Right atrium auricular region (tissue), 2 donors: Measurements from ENCODE around the gene PIH1D2. TPM values are rescaled to one million over a fixed set of nuclear protein-coding genes. Genes with fewer than 3 reads are reported as not detected.
A peak's percentile ranks its signal among the peaks of the same experiment; 100 is the strongest.

ENCODE experiments used
- DNase-seq: peaks from one replicate; pipeline ENCODE4 v3.0.0-alpha.2; 2019; ENCODE audit warnings: low spot score
- H3K27ac ChIP-seq, 2 donors: fragments of 200-600 bp; sonication (generic); 1 replicate in 1 of 2; 2 replicates in 1 of 2; pipeline ENCODE4 v1.5.1; 2016 to 2019
- H3K27me3 ChIP-seq, 2 donors: fragments of 200-600 bp; sonication (generic); one replicate each; pipeline versions ENCODE4 v1.5.1 to v1.6.0; 2017 to 2019
- H3K36me3 ChIP-seq: fragments of 200-600 bp; sonication (generic); one replicate; pipeline ENCODE4 v1.5.1; 2016
- H3K4me1 ChIP-seq, 2 donors: fragments of 200-600 bp; sonication (generic); one replicate each; pipeline versions ENCODE4 v1.5.1 to v1.6.0; 2017 to 2019
- H3K4me3 ChIP-seq, 2 donors: fragments of 200-600 bp; sonication (generic); 1 replicate in 1 of 2; 2 replicates in 1 of 2; pipeline ENCODE4 v1.5.1; 2017 to 2019; ENCODE audit warnings: mild to moderate bottlenecking in 1 of 2, moderate library complexity in 1 of 2
- H3K9me3 ChIP-seq, 2 donors: fragments of 200-600 bp; sonication (generic); one replicate each; pipeline ENCODE4 v1.5.1; 2019
- CTCF ChIP-seq, 2 donors: fragments of 200-600 bp; sonication (generic); IDR thresholded peaks; one replicate each; pipeline ENCODE4 v1.5.1; 2019; ENCODE audit warnings: antibody characterized with exemption in 2 of 2
- total RNA-seq, 2 donors: library from RNA; depleted of rRNA; stranded (reverse); fragments of >200 nt; gene quantifications; one replicate each; pipeline ENCODE4 v1.1.0, GENCODE V29; 2016

PIH1D2 gene
- total RNA-seq, 2 donors from 2014 or later: 1.2 to 1.7 TPM

- peaks cover 18% of the 10 kb centered on the region for H3K36me3 ChIP-seq
- no peak for DNase-seq
- peaks cover 0 to 30% of the 10 kb centered on the region in 2 donors for H3K4me1 ChIP-seq
- no peaks in the 10 kb centered on the region for H3K27me3 ChIP-seq
- no peaks in the 10 kb centered on the region for H3K9me3 ChIP-seq
- no peak for TF ChIP-seq CTCF (IDR thresholded peaks at IDR 0.05)
- peak overlapping the region; percentile 82 to 96 for H3K4me3 ChIP-seq
- peak overlapping the region; percentile 90 to 96 for H3K27ac ChIP-seq
Measured at GRCh38 chr11:112024178-112024772, 49.5 kb downstream of the PIH1D2 start.

GRCh38 chr11:112023104-112023503 lies 50.7 kb downstream of the PIH1D2 start:
- H3K9me3 ChIP-seq: no peaks in the 10 kb centered on the region
- peaks cover 0 to 30% of the 10 kb centered on the region in 2 donors for H3K4me1 ChIP-seq
- peaks cover 16% of the 10 kb centered on the region for H3K36me3 ChIP-seq
- DNase-seq: no peak
- TF ChIP-seq CTCF (IDR thresholded peaks at IDR 0.05): no peak
- no peak overlapping the region for H3K27ac ChIP-seq
- H3K4me3 ChIP-seq: no peak overlapping the region
- H3K27me3 ChIP-seq: no peaks in the 10 kb centered on the region

- Histone ChIP-seq H3K36me3 (peaks cover 19% of the 10 kb centered on the region), H3K27me3 (no peaks in the 10 kb centered on the region), H3K4me1 (peaks cover 0 to 36% of the 10 kb centered on the region in 2 donors), H3K9me3 (no peaks in the 10 kb centered on the region), H3K4me3 (no peak overlapping the region), H3K27ac (peak overlapping the region; percentile 33 to 88)
- no peak for DNase-seq
- TF ChIP-seq CTCF (IDR thresholded peaks at IDR 0.05): no peak
Measured at GRCh38 chr11:112019066-112019465, 54.8 kb downstream of the PIH1D2 start.

Other genes starting within 250 kb of the PIH1D2 start
- 10 to 100 TPM; 22.2 to 32.4 TPM for gene ALG9, start 202.4 kb downstream of the PIH1D2 start, total RNA-seq
- 1 to 10 TPM in 1 of 2 donors, under 1 TPM in 1; 0.90 to 2.0 TPM for gene FDXACB1, start 194.9 kb downstream of the PIH1D2 start, total RNA-seq
- 10 to 100 TPM; 27.7 to 40.9 TPM for gene CFAP68, start 194.5 kb downstream of the PIH1D2 start, total RNA-seq
- gene CRYAB, start 162.2 kb downstream of the PIH1D2 start, total RNA-seq: 1,000 to 10,000 TPM; 2,961 to 3,608 TPM
- gene HSPB2, start 161.3 kb downstream of the PIH1D2 start, total RNA-seq: 10 to 100 TPM in 1 of 2 donors, 1 to 10 TPM in 1; 5.5 to 13.0 TPM
- 1 to 10 TPM; 1.5 to 8.3 TPM for gene C11orf52, start 155.1 kb downstream of the PIH1D2 start, total RNA-seq
- gene DIXDC1, start 136.7 kb downstream of the PIH1D2 start, total RNA-seq: 10 to 100 TPM; 25.7 to 50.9 TPM
- 10 to 100 TPM; 58.5 to 98.1 TPM for gene DLAT, start 48.6 kb downstream of the PIH1D2 start, total RNA-seq
- gene NKAPD1, start 282 bp upstream of the PIH1D2 start, total RNA-seq: 1 to 10 TPM; 4.4 to 7.0 TPM
- 10 to 100 TPM; 54.3 to 61.4 TPM for gene TIMM8B, start 12.7 kb upstream of the PIH1D2 start, total RNA-seq
- gene SDHD, start 12.9 kb upstream of the PIH1D2 start, total RNA-seq: 100 to 1,000 TPM; 113 to 166 TPM
- gene IL18, start 90.1 kb upstream of the PIH1D2 start, total RNA-seq: 10 to 100 TPM; 11.1 to 17.0 TPM
- gene TEX12, start 93.4 kb upstream of the PIH1D2 start, total RNA-seq: not detected
- gene BCO2, start 101.5 kb upstream of the PIH1D2 start, total RNA-seq: 10 to 100 TPM; 40.6 to 44.7 TPM
- gene PTS, start 152.4 kb upstream of the PIH1D2 start, total RNA-seq: 10 to 100 TPM; 18.1 to 19.5 TPM
- gene PLET1, start 186.8 kb upstream of the PIH1D2 start, total RNA-seq: not detected